HG02763 (cell line): ENCODE measurements around the gene MRAP.

Experiments
- ATAC-seq: cut with Tn5 transposase; IDR thresholded peaks from one replicate; pipeline ENCODE4 v1.9.1; 2021; ENCODE audit warnings: mild to moderate bottlenecking, moderate library complexity; ENCODE audit not compliant: unreplicated experiment

Gene MRAP

GRCh38 chr21:32347977-32348376 lies 49.3 kb downstream of the MRAP start:
- no peak for ATAC-seq

GRCh38 chr21:32348604-32349332 lies 50.1 kb downstream of the MRAP start:
- no peak for ATAC-seq

GRCh38 chr21:32349333-32349944 lies 50.8 kb downstream of the MRAP start:
- no peak for ATAC-seq

- ATAC-seq, result no peak
Observed at GRCh38 chr21:32350211-32350980, 51.7 kb downstream of the MRAP start.

GRCh38 chr21:32350981-32351380 lies 52.3 kb downstream of the MRAP start:
- ATAC-seq, result no peak

- no peak for ATAC-seq
Observed at GRCh38 chr21:32351428-32351827, 52.8 kb downstream of the MRAP start.

- ATAC-seq, result no peak
Observed at GRCh38 chr21:32352526-32352925, 53.9 kb downstream of the MRAP start.

- no peak for ATAC-seq
Observed at GRCh38 chr21:32353002-32353711, 54.5 kb downstream of the MRAP start.

GRCh38 chr21:32356874-32357395 lies 58.3 kb downstream of the MRAP start:
- no peak for ATAC-seq

GRCh38 chr21:32359719-32360260 lies 61.1 kb downstream of the MRAP start:
- no peak for ATAC-seq

GRCh38 chr21:32360401-32360975 lies 61.8 kb downstream of the MRAP start:
- no peak for ATAC-seq
